K562 (cell line): Measurements from ENCODE around the gene MINDY4. TPM values are rescaled to one million over a fixed set of nuclear protein-coding genes. Genes with fewer than 3 reads are reported as not detected.
A peak's percentile ranks its signal among the peaks of the same experiment; 100 is the strongest.

Source experiments
- NR3C1 ChIP-seq: sonication (generic); formaldehyde crosslinking; IDR thresholded peaks from 2 replicates; pipeline ENCODE4 v1.8.1; 2022; ENCODE audit warnings: missing genetic modification reagents
- SETDB1 ChIP-seq: IDR thresholded peaks from one replicate; pipeline ENCODE4 v1.6.1; 2012; ENCODE audit warnings: low read length, control low read depth, inconsistent platforms
- TAF7 ChIP-seq: fragments of 450-650 bp; IDR thresholded peaks from 2 replicates; pipeline ENCODE4 v1.6.1; 2016; ENCODE audit warnings: missing genetic modification characterization, missing compliant biosample characterization
- YY1 ChIP-seq, 3 experiments: IDR thresholded peaks; 2 replicates each; pipeline ENCODE4 v1.6.1; 2011; ENCODE audit warnings: low read length in 2 of 3, mild to moderate bottlenecking in 2 of 3, moderate library complexity in 2 of 3, borderline replicate concordance in 1 of 3, control low read depth in 1 of 3, low read depth in 1 of 3; ENCODE audit not compliant: insufficient read depth in 3 of 3, insufficient replicate concordance in 2 of 3, control insufficient read depth in 1 of 3, insufficient read length in 1 of 3; ENCODE audit errors: extremely low read depth in 1 of 3
- ZNF436 ChIP-seq: fragments of 250-450, 450-650 bp; sonication (Bioruptor Pico); formaldehyde crosslinking; IDR thresholded peaks from 2 replicates; pipeline ENCODE4 v1.7.0; 2020; ENCODE audit warnings: mild to moderate bottlenecking
- polyA plus RNA-seq, 8 experiments: library from polyadenylated mRNA; depleted of rRNA in 4 of 8; stranded (reverse) in 5 of 8; unstranded in 3 of 8; fragments of >200 nt; fragmentation: Nextera tagmentation in 2 of 8; fragmentation: Illumina TruSeq in 1 of 8; extraction: Ambion mirVana in 2 of 8; extraction: Trizol in 1 of 8; gene quantifications; 2 replicates each; pipeline versions ENCODE4 v1.2.1 to v1.2.3, GENCODE V29; 2011 to 2014; ENCODE audit warnings: inconsistent platforms in 1 of 8, missing spikeins in 1 of 8
- total RNA-seq, 7 experiments: library from RNA; depleted of rRNA in 6 of 7; stranded (reverse); fragments of >200 nt in 6 of 7; fragmentation: Illumina TruSeq in 2 of 7; extraction: Trizol in 2 of 7; gene quantifications; 2 replicates each; pipeline versions ENCODE4 v1.2.1 to v1.2.3, GENCODE V29; 2011 to 2021; ENCODE audit warnings: low replicate concordance in 1 of 7
- TF ChIP-seq, protein P1 (sequence below): fragments of 450-650 bp; IDR thresholded peaks from 2 replicates; pipeline ENCODE4 v1.6.1; 2016; ENCODE audit warnings: mild to moderate bottlenecking
- TF ChIP-seq, protein P2 (sequence below): sonication (generic); formaldehyde crosslinking; IDR thresholded peaks from 2 replicates; pipeline ENCODE4 v1.8.0; 2022; ENCODE audit warnings: missing genetic modification reagents, mild to moderate bottlenecking, moderate library complexity, borderline replicate concordance
- TF ChIP-seq, protein P3 (sequence below): fragments of 200-800 bp; sonication (Bioruptor generic); IDR thresholded peaks from 2 replicates; pipeline ENCODE4 v1.6.1; 2017; ENCODE audit warnings: missing genetic modification characterization, missing compliant biosample characterization
- TF ChIP-seq, protein P4 (sequence below): fragments of 450-650 bp; IDR thresholded peaks from one replicate; pipeline ENCODE4 v1.6.1; 2018; ENCODE audit warnings: mild to moderate bottlenecking, moderate library complexity; ENCODE audit not compliant: partially characterized antibody
- TF ChIP-seq, protein P5 (sequence below): fragments of 250-450 bp; sonication (Bioruptor Pico); IDR thresholded peaks from 2 replicates; pipeline ENCODE4 v1.5.0; 2021
- TF ChIP-seq, protein P6 (sequence below): fragments of 250-450 bp; sonication (Bioruptor Pico); IDR thresholded peaks from 2 replicates; pipeline ENCODE4 v1.9.0; 2021; ENCODE audit warnings: mild to moderate bottlenecking, inconsistent platforms
- TF ChIP-seq, protein P7 (sequence below): sonication (generic); formaldehyde crosslinking; IDR thresholded peaks from 2 replicates; pipeline ENCODE4 v1.8.0; 2022; ENCODE audit warnings: mild to moderate bottlenecking, missing genetic modification reagents

The MINDY4 gene
- total and polyA plus RNA-seq, 9 of the 15 experiments (the other 6 are each of a cell fraction or from before 2014, with no cell fraction given), result 2.1 to 16.7 (median 11.0) TPM

DNA sequence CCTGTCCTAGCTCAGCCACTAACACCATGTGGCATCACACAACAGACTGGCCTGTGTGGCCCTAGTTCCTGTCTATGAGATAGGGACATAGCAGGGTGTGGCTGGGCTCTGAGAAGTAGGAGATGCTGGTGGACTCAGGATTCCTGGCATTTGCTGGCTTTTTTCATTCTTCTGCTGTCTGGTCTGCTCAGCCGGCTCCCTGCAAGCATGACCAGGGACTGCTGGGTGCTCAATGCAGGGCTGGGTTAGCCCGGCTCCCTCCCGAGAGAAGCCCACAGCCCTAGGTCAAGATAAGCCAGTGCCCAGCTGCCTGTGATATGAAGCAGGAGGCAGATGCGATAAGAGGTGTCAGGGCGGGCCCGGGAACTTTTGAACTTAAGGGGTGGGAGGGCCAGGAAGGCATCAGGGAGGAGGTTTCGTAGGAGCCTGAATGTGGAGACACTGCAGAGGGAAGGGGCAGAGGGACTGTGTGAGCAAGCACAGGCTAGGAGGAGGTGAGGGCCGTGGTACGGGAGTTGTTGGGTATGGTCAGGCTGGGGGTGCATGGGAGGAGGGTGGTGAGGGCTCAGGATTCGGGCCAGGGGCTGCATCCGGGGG, 143.9 kb downstream of the MINDY4 start (continued):
- TF ChIP-seq, protein P1, sequence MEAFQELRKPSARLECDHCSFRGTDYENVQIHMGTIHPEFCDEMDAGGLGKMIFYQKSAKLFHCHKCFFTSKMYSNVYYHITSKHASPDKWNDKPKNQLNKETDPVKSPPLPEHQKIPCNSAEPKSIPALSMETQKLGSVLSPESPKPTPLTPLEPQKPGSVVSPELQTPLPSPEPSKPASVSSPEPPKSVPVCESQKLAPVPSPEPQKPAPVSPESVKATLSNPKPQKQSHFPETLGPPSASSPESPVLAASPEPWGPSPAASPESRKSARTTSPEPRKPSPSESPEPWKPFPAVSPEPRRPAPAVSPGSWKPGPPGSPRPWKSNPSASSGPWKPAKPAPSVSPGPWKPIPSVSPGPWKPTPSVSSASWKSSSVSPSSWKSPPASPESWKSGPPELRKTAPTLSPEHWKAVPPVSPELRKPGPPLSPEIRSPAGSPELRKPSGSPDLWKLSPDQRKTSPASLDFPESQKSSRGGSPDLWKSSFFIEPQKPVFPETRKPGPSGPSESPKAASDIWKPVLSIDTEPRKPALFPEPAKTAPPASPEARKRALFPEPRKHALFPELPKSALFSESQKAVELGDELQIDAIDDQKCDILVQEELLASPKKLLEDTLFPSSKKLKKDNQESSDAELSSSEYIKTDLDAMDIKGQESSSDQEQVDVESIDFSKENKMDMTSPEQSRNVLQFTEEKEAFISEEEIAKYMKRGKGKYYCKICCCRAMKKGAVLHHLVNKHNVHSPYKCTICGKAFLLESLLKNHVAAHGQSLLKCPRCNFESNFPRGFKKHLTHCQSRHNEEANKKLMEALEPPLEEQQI, result peak; percentile 69; the same call in 1 of the 2 replicates
- TF ChIP-seq TAF7 (tag) (no peak), YY1 (IDR thresholded peaks at IDR 0.05; ENCODE audit: borderline replicate concordance in 1 of 3, control insufficient read depth in 1 of 3, extremely low read depth in 1 of 3, insufficient read depth in 3 of 3, insufficient read length in 1 of 3, insufficient replicate concordance in 2 of 3, low read depth in 1 of 3, low read length in 2 of 3) (peak in 2 of 3 experiments; percentile 13 to 42), ZNF436 (CRISPR knock-in tag) (peak; percentile 64; the same call in 1 of the 2 replicates), NR3C1 (no peak), SETDB1 (no peak)
- TF ChIP-seq, protein P2, sequence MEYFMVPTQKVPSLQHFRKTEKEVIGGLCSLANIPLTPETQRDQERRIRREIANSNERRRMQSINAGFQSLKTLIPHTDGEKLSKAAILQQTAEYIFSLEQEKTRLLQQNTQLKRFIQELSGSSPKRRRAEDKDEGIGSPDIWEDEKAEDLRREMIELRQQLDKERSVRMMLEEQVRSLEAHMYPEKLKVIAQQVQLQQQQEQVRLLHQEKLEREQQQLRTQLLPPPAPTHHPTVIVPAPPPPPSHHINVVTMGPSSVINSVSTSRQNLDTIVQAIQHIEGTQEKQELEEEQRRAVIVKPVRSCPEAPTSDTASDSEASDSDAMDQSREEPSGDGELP (CRISPR knock-in tag), result peak; percentile 97
- TF ChIP-seq, protein P3, sequence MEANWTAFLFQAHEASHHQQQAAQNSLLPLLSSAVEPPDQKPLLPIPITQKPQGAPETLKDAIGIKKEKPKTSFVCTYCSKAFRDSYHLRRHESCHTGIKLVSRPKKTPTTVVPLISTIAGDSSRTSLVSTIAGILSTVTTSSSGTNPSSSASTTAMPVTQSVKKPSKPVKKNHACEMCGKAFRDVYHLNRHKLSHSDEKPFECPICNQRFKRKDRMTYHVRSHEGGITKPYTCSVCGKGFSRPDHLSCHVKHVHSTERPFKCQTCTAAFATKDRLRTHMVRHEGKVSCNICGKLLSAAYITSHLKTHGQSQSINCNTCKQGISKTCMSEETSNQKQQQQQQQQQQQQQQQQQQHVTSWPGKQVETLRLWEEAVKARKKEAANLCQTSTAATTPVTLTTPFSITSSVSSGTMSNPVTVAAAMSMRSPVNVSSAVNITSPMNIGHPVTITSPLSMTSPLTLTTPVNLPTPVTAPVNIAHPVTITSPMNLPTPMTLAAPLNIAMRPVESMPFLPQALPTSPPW (CRISPR knock-in tag), result peak; percentile 94
- TF ChIP-seq, protein P4, sequence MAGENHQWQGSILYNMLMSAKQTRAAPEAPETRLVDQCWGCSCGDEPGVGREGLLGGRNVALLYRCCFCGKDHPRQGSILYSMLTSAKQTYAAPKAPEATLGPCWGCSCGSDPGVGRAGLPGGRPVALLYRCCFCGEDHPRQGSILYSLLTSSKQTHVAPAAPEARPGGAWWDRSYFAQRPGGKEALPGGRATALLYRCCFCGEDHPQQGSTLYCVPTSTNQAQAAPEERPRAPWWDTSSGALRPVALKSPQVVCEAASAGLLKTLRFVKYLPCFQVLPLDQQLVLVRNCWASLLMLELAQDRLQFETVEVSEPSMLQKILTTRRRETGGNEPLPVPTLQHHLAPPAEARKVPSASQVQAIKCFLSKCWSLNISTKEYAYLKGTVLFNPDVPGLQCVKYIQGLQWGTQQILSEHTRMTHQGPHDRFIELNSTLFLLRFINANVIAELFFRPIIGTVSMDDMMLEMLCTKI, result no peak
- TF ChIP-seq, protein P5, sequence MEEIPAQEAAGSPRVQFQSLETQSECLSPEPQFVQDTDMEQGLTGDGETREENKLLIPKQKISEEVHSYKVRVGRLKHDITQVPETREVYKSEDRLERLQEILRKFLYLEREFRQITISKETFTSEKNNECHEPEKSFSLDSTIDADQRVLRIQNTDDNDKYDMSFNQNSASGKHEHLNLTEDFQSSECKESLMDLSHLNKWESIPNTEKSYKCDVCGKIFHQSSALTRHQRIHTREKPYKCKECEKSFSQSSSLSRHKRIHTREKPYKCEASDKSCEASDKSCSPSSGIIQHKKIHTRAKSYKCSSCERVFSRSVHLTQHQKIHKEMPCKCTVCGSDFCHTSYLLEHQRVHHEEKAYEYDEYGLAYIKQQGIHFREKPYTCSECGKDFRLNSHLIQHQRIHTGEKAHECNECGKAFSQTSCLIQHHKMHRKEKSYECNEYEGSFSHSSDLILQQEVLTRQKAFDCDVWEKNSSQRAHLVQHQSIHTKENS (CRISPR knock-in tag), result no peak
- TF ChIP-seq, protein P6, sequence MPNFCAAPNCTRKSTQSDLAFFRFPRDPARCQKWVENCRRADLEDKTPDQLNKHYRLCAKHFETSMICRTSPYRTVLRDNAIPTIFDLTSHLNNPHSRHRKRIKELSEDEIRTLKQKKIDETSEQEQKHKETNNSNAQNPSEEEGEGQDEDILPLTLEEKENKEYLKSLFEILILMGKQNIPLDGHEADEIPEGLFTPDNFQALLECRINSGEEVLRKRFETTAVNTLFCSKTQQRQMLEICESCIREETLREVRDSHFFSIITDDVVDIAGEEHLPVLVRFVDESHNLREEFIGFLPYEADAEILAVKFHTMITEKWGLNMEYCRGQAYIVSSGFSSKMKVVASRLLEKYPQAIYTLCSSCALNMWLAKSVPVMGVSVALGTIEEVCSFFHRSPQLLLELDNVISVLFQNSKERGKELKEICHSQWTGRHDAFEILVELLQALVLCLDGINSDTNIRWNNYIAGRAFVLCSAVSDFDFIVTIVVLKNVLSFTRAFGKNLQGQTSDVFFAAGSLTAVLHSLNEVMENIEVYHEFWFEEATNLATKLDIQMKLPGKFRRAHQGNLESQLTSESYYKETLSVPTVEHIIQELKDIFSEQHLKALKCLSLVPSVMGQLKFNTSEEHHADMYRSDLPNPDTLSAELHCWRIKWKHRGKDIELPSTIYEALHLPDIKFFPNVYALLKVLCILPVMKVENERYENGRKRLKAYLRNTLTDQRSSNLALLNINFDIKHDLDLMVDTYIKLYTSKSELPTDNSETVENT (CRISPR knock-in tag), result 0 out of 2 replicates have a peak, but pooled peaks have one; percentile 17
- TF ChIP-seq, protein P7, sequence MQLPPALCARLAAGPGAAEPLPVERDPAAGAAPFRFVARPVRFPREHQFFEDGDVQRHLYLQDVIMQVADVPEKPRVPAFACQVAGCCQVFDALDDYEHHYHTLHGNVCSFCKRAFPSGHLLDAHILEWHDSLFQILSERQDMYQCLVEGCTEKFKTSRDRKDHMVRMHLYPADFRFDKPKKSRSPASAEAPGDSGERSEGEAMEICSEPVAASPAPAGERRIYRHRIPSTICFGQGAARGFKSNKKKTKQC (CRISPR knock-in tag), result no peak
